HG02623 (cell line): Measurements from ENCODE around the gene EMID1.
"Not testable (repeated sequence)": the region's sequence is repeated elsewhere in the genome, so short reads cannot be mapped to it uniquely, and the experiment has no call there.

Experiments
- ATAC-seq: cut with Tn5 transposase; IDR thresholded peaks from one replicate; pipeline ENCODE4 v1.9.1; 2021; ENCODE audit warnings: moderate library complexity; ENCODE audit not compliant: unreplicated experiment

The EMID1 gene

GRCh38 chr22:29208879-29209623 lies 3.4 kb downstream of the EMID1 start:
- no peak for ATAC-seq

GRCh38 chr22:29209624-29209929 lies 3.9 kb downstream of the EMID1 start:
- no peak for ATAC-seq

DNA sequence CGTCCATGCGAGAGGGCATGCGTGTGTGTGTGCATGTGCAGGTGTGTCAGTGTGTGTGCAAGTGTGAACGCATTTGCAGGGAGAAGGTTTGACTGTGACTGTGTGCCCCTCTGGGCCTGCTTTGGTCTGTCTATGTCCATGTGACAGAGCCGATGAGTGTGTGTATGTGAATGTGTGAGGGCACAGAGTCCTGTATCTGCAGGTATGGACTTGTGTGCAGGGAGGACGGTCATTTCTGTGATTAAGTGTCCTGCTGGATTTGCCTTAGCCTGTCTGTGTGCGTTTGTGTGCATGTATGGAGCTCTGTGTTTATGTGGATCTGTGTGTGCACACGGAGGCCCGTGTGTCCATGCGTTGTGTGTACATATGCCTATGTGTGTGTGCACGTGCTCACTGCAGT lies 5.4 kb downstream of the EMID1 start:
- no peak for ATAC-seq

- no peak for ATAC-seq
These were observed 5.8 kb downstream of the EMID1 start for GRCh38 chr22:29211466-29211865.

- no peak for ATAC-seq
These were observed 7.0 kb downstream of the EMID1 start for GRCh38 chr22:29212743-29213142.

GRCh38 chr22:29213493-29213892 lies 7.8 kb downstream of the EMID1 start:
- ATAC-seq, result no peak

GRCh38 chr22:29214232-29214631 lies 8.5 kb downstream of the EMID1 start:
- ATAC-seq, result no peak

GRCh38 chr22:29215012-29215860 lies 9.5 kb downstream of the EMID1 start:
- no peak for ATAC-seq

DNA sequence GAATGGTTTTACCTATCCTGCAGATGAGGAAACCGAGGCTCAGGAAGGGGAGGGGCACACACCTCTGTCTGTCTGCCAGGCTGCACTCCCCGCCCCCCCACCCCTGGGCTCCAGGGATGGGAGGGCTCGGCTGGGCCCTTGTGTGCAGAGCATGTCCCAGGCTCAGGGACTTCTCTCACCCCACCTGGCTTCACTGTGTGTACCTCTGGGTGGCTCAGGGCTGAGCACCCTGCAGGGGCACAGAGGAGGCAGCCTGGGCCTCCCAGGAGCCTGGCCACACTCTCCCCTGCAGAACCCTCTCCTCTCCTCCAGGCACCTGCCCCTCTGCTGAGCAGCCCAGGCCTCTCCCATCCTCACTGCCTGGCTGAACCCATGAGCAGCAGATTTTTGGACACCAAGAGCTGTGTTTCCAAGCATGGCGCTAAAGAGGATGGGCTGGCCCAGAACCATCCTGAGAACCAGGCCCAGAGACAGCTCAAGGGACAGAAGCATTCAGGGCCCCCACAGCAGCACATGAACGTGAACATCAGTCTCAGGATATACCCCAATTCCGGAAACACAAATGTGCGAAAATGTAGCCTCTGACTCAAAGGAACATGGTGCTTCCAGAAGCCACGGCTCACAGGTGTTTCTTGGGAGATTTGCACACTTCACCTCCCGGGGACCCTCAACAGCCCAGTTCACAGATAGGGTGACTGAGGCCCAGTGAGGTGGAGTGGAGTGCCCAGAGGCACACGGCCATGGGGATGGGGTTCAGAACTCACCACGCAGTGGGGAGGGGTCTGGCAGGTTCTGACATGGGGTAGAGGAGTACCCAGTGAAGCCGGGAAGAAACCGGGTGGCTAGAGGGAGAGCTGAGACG lies 10.5 kb downstream of the EMID1 start:
- ATAC-seq, result no peak

GRCh38 chr22:29216873-29217666 lies 11.4 kb downstream of the EMID1 start:
- no peak for ATAC-seq

DNA sequence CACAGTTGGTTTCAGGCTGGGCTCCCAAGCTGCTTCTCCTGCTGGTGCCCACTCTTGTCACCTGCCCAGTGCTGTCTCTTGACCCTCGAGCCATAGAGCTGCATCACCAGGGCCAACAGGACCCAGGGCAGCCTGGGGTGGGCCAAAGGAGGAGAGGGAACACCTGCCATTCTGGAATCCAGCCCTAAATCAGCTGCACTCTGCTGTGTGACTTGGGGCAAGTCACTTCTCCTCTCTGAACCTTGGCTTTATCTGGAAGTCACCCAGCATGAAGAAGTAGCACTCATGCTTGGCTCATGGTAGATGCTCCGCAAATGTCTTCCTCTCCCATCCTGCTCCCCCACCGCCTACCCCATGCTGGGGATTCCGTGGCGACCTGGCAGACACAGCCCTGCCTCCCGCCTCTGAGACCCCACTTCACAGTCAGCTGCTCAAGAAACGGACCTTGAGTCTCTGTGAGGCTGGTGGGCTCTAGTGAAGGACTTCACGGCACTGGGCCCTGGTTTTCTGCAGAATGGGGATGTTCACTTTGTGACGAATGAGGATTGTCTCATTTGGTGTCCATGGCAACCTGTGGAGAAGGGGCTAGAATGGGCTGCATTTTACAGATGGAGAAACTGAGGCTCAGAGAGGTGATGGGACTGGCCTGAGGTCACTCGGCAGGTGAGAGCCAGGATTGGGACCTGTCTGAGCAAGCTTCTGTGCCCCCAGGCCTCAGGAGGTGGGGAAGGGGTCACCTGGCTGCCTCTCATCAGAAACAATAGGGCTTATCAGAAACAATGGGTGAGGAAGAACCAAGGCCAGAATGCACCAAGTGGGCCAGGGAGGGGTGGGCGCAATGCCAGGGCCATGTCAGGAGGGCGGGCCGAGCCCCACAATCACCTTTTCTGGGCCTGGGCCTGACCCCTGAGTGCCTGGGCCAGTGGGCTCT lies 12.4 kb downstream of the EMID1 start:
- no peak for ATAC-seq

DNA sequence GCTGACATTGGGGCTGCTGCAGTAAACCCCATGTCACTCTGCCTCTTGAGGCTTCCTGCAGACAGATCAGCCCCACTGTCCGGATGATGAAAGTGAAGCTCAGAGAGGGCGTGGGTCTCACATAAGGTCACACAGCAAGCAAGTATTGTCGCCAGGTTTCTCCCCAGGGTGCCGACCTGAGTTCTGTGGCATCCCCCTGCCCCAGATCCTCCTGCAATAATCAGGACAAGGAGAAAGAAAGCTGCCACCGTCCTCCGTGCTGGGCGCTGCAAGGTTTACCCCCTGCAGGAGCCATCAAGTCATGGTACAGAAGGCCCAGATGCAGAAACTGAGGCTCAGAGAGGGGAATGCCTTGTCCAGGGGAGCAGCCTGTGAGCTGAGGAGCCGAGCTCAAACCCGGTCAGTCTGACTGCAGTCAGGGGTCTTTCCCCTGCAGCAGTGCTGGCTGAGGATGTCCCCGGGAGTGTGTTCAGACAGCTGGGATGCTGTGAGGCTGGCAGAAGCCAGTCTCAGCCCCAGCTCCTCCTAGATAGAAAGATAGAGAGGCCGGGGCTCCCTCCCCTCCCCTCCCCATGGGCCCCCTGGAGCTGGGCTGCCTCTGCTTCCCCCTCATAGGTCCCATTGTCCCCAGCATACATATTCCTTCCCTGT lies 13.2 kb downstream of the EMID1 start:
- ATAC-seq, result no peak

- ATAC-seq, result not testable (repeated sequence)
These were observed 13.7 kb downstream of the EMID1 start for GRCh38 chr22:29219409-29219782.

DNA sequence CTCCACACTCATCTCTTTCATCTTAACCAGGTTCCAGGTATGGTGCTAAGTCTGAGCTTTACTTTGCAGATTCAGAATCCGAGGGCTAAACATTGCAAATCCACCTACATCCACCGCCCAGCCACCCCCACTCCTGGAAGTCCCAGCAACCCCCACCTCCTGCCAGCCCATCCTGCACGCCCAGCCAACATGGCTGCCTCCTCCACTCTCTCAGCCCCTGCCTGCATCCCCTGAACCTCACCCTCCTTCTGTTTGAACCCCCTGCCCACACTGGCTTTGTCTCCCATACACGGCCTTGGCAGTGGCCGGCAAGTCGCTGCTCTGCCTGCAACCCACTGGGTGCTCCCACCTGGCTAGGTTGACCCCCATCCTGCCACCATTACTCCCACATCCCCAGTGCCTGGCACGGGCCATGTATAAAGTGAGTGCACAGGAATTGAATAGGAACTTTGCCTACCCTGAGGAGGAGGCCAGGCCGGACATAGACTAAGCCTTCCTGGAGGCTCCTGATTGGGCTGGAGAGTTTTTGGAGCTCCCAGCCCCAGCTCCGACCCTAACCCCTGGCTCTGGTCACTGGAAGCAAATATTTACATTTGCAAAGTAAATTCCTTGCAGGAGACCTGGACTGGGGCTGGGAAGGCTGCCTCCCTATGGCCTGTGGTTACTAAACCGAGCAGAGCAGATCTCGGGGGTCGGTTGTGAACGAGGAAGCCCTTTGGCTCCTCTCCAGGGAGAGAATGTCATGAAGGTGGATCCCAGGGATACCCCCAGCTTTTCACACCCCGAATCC lies 14.4 kb downstream of the EMID1 start:
- no peak for ATAC-seq

DNA sequence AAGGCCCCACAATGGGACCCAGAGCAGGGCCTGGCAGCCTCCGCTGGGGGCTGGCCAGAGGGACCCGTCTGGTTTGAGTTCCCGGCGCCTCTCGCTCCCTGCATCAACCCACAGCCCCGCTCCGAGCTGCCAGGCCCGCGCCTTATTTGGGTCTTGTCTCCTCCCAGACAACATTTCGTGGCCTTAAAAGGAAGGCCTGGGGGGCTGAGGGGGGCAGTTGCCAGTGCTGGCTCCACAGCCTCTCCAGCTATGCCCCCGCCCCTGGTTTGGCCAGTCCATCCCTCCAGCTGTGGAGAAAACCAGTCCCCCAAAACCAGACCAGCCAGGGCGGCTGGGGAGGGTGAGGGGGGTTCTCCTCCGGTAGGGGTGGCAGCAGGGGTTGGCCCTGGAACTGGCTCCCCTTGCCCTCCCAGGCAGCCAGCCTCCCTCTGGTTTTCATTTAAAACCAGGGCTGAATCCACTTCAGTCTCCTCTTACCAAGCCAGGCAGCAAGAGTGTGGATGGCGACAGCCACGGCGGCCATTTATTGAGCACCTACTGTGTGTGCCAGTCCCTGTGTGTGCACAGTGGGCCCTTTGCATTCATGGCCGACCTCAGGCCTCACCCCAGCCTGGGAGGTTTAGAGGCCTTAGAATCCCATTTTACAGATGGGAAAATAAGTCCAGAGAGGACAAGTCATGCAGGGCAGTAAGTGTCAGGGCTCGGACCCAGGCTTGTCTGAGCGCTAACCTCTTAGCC lies 18.6 kb downstream of the EMID1 start:
- ATAC-seq, result no peak

GRCh38 chr22:29224859-29225410 lies 19.2 kb downstream of the EMID1 start:
- ATAC-seq, result no peak

DNA sequence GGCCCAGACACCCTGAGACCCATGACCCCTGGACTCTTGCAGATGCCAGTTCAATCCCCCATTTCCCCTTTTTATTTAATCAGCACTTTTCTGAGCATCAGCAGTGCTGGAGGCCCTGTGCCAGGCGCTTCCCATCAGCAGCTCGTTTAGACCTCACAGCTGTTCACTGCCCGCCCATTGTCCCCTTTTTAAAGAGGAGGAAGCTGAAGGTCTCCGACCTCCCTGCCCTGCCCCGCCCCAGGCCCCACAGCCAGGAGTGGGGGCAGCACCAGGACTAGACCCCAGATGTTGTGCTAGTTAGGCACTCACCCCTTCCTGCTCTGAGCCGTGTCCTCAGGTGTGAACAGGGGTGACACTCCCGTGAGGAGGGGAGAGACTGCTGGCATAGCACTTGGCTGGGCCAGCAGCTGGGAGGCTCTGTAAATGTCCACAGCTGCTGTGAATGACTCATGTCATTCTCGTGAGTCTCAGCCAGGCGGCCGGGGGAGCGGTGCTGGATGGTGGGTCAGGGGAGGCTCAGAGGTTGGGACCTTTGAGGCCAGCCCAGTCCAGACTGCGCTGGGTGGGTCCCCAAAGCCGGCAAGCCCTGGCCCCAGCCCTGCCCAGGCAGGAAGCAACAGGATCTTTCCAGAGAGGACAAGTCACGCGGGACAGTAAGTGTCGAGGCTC lies 19.9 kb downstream of the EMID1 start:
- no peak for ATAC-seq
